Fibroblast of skin of scalp (primary cell): Measurements from ENCODE around the gene UBXN7.
A peak's percentile ranks its signal among the peaks of the same experiment; 100 is the strongest.
"Not testable (repeated sequence)": the region's sequence is repeated elsewhere in the genome, so short reads cannot be mapped to it uniquely, and the experiment has no call there.

Experiments used
- DNase-seq: peaks from one replicate; pipeline ENCODE4 v3.0.0-alpha.2; 2013

Gene UBXN7

GRCh38 chr3:196354132-196354531 is 78.1 kb downstream of the UBXN7 start:
- no peak for DNase-seq

GRCh38 chr3:196351541-196351940 is 80.7 kb downstream of the UBXN7 start:
- DNase-seq = no peak

- no peak for DNase-seq
Measured at GRCh38 chr3:196350067-196350466, 82.2 kb downstream of the UBXN7 start.

GRCh38 chr3:196348698-196349097 is 83.5 kb downstream of the UBXN7 start:
- DNase-seq = no peak

- DNase-seq = no peak
Measured at GRCh38 chr3:196344663-196345062, 87.6 kb downstream of the UBXN7 start.

GRCh38 chr3:196343917-196344316 is 88.3 kb downstream of the UBXN7 start:
- not testable (repeated sequence) for DNase-seq

- peak; percentile 50 for DNase-seq
Measured at GRCh38 chr3:196341137-196341536, 91.1 kb downstream of the UBXN7 start.

- no peak for DNase-seq
Measured at GRCh38 chr3:196340466-196340865, 91.8 kb downstream of the UBXN7 start.

GRCh38 chr3:196339493-196340254 is 92.6 kb downstream of the UBXN7 start:
- DNase-seq = peak; percentile 52

GRCh38 chr3:196339044-196339443 is 93.2 kb downstream of the UBXN7 start:
- no peak for DNase-seq

- DNase-seq = peak; percentile 31
Measured at GRCh38 chr3:196336319-196337145, 95.7 kb downstream of the UBXN7 start.

- DNase-seq = no peak
Measured at GRCh38 chr3:196335503-196335948, 96.7 kb downstream of the UBXN7 start.

- no peak for DNase-seq
Measured at GRCh38 chr3:196334982-196335381, 97.2 kb downstream of the UBXN7 start.

GRCh38 chr3:196332168-196332567 is 100.1 kb downstream of the UBXN7 start:
- no peak for DNase-seq

- DNase-seq = no peak
Measured at GRCh38 chr3:196327405-196327804, 104.8 kb downstream of the UBXN7 start.

- DNase-seq = no peak
Measured at GRCh38 chr3:196326936-196327335, 105.3 kb downstream of the UBXN7 start.

- DNase-seq = peak; percentile 42
Measured at GRCh38 chr3:196323691-196324090, 108.5 kb downstream of the UBXN7 start.

GRCh38 chr3:196323016-196323415 is 109.2 kb downstream of the UBXN7 start:
- no peak for DNase-seq

- no peak for DNase-seq
Measured at GRCh38 chr3:196321162-196321561, 111.1 kb downstream of the UBXN7 start.

GRCh38 chr3:196320137-196320536 is 112.1 kb downstream of the UBXN7 start:
- no peak for DNase-seq

GRCh38 chr3:196317687-196318467 is 114.3 kb downstream of the UBXN7 start, which contains the start of gene DYNLT2B:
DYNLT2B (minus strand) TSS chr3:196318240; CDS start chr3:196318152, 88 bp downstream.
- peak; percentile 88 for DNase-seq

GRCh38 chr3:196316799-196317686 is 115.2 kb downstream of the UBXN7 start:
- DNase-seq = not testable (repeated sequence)
